ENCODE data around the gene PGBD5.

Gene PGBD5

GRCh38 chr1:230299191-230300006 lies 126.7 kb downstream of the PGBD5 start:
- no peak for DNase-seq (ENCODE audit: low read depth)
- TF ChIP-seq CTCF (conservative IDR thresholded peaks at IDR 0.05; ENCODE audit: low read length): no peak
- H3K4me3 ChIP-seq (ENCODE audit: low read length): no peak overlapping the region

- no peak overlapping the region for H3K4me3 ChIP-seq (ENCODE audit: low read length)
- DNase-seq (ENCODE audit: low read depth): no peak
- TF ChIP-seq CTCF (conservative IDR thresholded peaks at IDR 0.05; ENCODE audit: low read length): no peak
Observed at GRCh38 chr1:230295367-230295766, 130.8 kb downstream of the PGBD5 start.

GRCh38 chr1:230293390-230293700 lies 132.8 kb downstream of the PGBD5 start:
- no peak for DNase-seq (ENCODE audit: low read depth)
- no peak overlapping the region for H3K4me3 ChIP-seq (ENCODE audit: low read length)
- TF ChIP-seq CTCF (conservative IDR thresholded peaks at IDR 0.05; ENCODE audit: low read length): no peak

GRCh38 chr1:230292689-230293389 lies 133.3 kb downstream of the PGBD5 start:
- DNase-seq (ENCODE audit: low read depth): no peak
- no peak overlapping the region for H3K4me3 ChIP-seq (ENCODE audit: low read length)
- TF ChIP-seq CTCF (conservative IDR thresholded peaks at IDR 0.05; ENCODE audit: low read length): no peak

GRCh38 chr1:230291731-230292620 lies 134.2 kb downstream of the PGBD5 start:
- H3K4me3 ChIP-seq (ENCODE audit: low read length): no peak overlapping the region
- no peak for DNase-seq (ENCODE audit: low read depth)

GRCh38 chr1:230289350-230289644 lies 136.8 kb downstream of the PGBD5 start:
- TF ChIP-seq CTCF (conservative IDR thresholded peaks at IDR 0.05; ENCODE audit: low read length): no peak
- no peak for DNase-seq (ENCODE audit: low read depth)
- no peak overlapping the region for H3K4me3 ChIP-seq (ENCODE audit: low read length)

More at GRCh38 chr1:230291731-230292620, 134.2 kb downstream of the PGBD5 start:
- no peak for TF ChIP-seq CTCF (conservative IDR thresholded peaks at IDR 0.05; ENCODE audit: low read length)

All from AG10803 (cell line).